ENCODE measurements around the gene AKAP6.

DNA sequence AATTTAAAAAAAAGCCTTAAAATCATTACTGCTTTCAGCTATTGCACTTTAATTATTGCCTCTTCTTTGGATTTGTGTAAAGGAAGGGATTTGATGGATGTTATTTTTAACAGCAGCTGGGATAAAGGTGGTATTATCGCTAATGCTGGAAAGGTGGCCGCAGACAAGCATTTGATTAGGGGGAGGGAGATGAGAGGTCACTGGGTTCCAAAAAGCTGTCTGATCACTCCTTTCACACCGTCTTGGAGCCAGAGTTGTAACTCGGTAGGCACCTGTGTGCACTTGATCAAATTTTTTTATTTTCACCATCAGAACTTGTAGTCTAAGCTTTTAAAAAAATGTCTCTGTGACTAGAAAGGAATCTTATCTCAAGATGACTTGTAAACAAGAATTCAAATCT, 99.8 kb downstream of the AKAP6 start:
- TF ChIP-seq ZNF114 (CRISPR knock-in tag; IDR thresholded peaks at IDR 0.05) (no peak), POLR2AphosphoS5 (IDR thresholded peaks at IDR 0.05; ENCODE audit: low read depth) (no peak), EZH2 (IDR thresholded peaks at IDR 0.05; ENCODE audit: low read depth, unreplicated experiment) (no peak), NANOG (IDR thresholded peaks at IDR 0.05; ENCODE audit: borderline replicate concordance) (no peak)
- TF ChIP-seq, protein P1, sequence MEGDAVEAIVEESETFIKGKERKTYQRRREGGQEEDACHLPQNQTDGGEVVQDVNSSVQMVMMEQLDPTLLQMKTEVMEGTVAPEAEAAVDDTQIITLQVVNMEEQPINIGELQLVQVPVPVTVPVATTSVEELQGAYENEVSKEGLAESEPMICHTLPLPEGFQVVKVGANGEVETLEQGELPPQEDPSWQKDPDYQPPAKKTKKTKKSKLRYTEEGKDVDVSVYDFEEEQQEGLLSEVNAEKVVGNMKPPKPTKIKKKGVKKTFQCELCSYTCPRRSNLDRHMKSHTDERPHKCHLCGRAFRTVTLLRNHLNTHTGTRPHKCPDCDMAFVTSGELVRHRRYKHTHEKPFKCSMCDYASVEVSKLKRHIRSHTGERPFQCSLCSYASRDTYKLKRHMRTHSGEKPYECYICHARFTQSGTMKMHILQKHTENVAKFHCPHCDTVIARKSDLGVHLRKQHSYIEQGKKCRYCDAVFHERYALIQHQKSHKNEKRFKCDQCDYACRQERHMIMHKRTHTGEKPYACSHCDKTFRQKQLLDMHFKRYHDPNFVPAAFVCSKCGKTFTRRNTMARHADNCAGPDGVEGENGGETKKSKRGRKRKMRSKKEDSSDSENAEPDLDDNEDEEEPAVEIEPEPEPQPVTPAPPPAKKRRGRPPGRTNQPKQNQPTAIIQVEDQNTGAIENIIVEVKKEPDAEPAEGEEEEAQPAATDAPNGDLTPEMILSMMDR (conservative IDR thresholded peaks at IDR 0.05; ENCODE audit: low read depth in 2 of 2): no peak
- TF ChIP-seq, protein P2, sequence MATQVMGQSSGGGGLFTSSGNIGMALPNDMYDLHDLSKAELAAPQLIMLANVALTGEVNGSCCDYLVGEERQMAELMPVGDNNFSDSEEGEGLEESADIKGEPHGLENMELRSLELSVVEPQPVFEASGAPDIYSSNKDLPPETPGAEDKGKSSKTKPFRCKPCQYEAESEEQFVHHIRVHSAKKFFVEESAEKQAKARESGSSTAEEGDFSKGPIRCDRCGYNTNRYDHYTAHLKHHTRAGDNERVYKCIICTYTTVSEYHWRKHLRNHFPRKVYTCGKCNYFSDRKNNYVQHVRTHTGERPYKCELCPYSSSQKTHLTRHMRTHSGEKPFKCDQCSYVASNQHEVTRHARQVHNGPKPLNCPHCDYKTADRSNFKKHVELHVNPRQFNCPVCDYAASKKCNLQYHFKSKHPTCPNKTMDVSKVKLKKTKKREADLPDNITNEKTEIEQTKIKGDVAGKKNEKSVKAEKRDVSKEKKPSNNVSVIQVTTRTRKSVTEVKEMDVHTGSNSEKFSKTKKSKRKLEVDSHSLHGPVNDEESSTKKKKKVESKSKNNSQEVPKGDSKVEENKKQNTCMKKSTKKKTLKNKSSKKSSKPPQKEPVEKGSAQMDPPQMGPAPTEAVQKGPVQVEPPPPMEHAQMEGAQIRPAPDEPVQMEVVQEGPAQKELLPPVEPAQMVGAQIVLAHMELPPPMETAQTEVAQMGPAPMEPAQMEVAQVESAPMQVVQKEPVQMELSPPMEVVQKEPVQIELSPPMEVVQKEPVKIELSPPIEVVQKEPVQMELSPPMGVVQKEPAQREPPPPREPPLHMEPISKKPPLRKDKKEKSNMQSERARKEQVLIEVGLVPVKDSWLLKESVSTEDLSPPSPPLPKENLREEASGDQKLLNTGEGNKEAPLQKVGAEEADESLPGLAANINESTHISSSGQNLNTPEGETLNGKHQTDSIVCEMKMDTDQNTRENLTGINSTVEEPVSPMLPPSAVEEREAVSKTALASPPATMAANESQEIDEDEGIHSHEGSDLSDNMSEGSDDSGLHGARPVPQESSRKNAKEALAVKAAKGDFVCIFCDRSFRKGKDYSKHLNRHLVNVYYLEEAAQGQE (IDR thresholded peaks at IDR 0.05; ENCODE audit: unreplicated experiment): no peak

All from GM23338 (cell line).